ENCODE measurements around the gene HEPACAM.
A peak's percentile ranks its signal among the peaks of the same experiment; 100 is the strongest.

Gene HEPACAM

GRCh38 chr11:124942466-124943253, 6.8 kb upstream of the HEPACAM start:
- no peak for DNase-seq

DNA sequence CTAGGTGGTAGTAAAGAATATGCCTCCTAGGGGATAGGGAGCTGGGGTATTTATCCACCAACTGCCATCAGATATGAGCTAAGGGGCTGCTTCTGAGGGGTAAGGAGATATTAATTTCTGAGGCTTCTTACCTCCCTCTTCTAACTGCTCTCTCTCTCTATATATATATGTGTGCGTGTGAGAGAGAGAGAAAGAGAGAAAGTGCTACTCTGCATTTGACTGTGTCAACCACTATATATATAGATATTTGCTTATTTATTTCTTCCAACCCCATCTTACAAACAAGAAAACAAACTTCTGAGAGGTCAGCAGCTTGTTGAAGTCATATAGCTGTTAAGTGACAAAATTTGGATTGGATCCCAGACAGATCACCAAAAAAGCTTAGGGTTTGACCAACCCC, 5.9 kb upstream of the HEPACAM start:
- DNase-seq: no peak

DNA sequence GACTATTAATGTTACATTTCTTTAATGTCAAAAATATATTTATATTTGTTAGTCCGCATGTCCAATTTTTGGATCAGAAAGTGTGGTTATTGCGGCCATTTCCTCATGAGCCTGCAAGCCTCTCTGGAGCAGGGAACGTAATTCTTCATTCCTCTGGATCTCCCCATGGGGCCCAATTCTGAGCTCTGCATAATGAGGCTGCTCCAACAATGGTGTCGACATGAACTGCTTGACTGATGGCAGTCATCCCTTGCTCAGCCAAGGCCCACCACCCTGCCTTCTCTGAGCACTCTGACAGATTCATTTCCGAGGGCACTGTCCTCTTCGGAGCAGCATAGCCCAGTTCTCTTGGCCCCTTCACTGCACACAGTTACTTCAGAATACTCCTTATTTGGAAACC, 3.1 kb upstream of the HEPACAM start:
- no peak for DNase-seq

DNA sequence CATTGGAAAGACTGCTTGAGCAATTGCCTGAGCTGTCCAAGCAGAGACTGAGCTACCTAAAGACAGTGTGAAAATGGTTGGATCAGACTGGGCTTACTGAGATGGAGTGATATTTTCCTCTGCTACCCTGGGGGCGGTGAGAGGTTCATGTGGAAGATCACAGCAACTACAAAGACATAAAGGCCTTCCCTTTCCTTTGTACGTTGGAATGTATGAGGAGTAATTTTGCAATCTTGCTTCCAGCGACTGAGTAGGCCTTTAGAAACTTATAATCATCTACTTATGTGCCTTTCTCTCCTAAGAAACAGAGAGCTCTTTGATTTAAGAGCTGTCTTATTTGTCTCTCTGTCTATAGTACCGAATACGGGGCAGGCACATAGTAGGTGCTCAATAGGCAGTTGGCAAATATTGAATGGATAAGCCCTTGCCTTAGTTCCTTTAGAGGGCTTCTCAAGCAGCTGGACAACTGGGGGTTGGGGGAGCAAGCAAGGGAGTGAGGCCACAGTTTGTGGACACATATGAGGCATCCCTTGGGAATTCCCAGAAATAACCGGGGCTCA, 2.4 kb upstream of the HEPACAM start:
- DNase-seq: no peak

GRCh38 chr11:124937336-124937935, 1.6 kb upstream of the HEPACAM start:
- DNase-seq: no peak

DNA sequence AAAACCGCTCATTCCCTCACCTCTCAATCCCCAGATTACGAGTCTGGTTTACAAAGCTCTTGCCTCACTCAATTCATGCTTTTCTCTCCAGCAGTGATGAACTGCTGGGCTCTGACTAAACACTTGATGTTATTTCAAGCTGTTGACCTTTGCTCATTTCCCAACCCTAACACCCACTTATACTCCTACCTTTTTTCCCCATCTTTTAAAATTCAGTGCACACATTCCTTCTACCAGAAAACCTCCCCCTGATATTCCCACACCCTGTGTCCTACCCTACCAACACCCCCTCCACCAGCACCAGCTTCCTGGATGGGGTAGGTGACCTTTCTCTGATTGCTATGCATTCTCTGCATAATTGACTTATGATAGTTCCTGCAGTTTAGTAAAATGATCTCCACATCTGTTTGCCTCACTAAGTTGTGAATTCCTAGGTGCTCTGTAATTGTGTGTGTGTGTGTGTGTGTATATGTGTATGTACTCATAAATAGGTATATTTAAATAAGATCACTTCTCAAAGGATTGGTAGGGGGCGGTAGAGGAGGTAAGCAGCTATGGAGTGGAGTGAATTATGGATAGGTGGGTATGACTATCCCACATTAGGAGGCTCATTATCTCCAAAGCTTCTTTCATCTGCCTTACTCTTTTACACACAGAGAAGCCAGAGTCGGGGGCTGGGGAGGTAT, 842 bp downstream of the HEPACAM start:
- DNase-seq: no peak

GRCh38 chr11:124930799-124931198, 5.0 kb downstream of the HEPACAM start:
- DNase-seq: no peak

DNA sequence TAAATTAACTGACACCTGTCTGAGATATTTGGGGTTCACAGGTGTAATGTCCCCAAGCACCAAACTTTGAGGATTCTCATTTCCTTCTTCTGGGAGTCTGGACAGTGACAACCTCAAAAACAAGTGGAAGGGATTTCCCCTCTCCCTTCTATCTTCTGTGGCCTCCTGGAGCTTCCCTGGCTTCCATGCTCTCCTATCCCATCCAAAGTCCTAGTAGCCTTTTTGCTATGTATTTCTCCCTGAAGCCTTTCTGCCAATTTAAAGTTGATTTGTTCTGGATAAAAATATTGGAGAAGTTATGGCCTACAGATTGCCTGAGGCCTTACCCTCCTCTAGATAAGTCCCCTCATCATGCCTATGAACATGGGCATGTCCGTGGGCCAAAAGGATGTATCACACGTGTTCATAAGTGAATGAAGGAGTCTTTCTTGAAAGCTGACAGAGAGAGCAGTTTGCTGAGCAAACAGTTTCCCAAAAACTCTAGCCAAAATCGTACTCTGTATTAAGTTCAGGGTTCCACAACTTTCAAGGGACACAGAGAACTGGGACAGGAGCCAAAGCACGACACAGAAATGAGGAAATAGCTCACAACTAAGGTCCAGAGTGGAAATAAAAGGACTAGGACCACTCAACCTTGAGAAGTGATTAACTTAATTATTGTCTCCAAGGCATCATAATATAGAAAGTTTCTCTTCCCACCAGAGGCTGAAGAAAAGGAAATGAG, 6.7 kb downstream of the HEPACAM start:
- DNase-seq: no peak

DNA sequence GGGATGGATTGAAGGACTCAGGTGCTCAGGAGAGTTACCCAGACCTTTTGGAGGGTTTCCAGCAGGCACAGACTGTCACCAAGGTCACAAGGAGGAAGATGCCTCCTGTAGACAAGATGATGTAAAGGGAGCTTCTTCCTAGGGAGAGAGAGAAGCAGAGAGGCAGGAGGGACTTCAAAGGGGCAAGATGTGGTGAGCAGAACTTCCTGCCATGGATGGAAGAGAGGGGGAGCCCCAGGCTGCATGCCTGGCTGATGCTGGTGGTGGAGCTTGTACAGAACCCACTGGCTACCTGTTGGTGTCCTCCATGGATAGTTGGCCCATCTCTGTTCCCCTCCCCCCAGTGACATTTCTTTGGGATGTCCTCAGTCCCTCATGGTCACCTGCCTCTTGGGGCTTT, 12.6 kb downstream of the HEPACAM start:
- DNase-seq: no peak

DNA sequence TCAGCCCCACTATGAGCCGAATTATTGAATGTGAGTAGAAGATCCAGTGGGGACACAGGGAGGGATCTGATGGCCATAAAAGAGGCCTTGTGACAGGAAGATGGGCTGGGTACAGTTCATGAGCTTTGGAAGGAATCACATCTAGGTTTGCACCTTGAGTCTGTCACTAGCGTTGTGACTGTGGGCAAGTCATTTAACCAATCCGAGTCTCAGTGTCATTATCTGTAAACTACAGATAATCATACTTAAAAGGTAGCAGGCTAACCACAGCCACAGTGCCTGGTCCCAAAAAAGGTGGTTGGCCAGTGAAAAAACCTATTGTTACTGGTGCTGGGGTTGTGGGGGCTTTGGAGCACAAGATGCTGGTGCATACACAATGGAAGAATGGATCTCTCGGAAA, 13.0 kb downstream of the HEPACAM start:
- no peak for DNase-seq

GRCh38 chr11:124920870-124921609, 14.8 kb downstream of the HEPACAM start:
- no peak for DNase-seq

GRCh38 chr11:124920356-124920755, 15.5 kb downstream of the HEPACAM start:
- no peak for DNase-seq

GRCh38 chr11:124919898-124920297, 15.9 kb downstream of the HEPACAM start:
- no peak for DNase-seq

- no peak for DNase-seq
These were observed 16.9 kb downstream of the HEPACAM start, which contains the start of gene HEPN1 for GRCh38 chr11:124918950-124919349. Gene HEPN1 (plus strand): TSS chr11:124919250.

DNA sequence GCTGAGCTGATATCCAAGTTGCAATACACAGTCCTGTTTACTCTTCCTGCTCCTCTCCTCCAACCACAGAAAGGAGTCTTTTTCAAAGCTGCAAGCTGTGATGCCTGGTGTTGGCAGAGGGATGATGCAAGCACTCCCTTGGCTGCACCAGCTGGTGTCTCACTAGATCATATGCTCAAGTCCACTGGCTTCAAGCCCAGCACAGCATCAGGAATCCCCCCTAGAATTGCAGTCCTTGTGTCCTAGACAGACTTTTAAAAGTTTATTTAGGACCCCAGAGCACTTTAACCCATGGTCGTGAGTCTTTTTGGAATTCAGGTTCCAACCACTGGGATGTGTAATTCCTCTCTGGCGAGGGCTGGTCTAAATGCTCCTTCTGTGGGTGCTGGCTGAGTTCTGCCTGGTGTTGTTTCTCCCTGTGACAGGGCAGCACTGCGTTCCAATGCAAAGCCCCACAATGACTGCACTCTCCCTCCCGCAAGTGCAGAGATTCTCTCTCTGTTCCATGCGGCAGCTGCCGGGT, 18.7 kb downstream of the HEPACAM start:
- peak; percentile 42 for DNase-seq

DNA sequence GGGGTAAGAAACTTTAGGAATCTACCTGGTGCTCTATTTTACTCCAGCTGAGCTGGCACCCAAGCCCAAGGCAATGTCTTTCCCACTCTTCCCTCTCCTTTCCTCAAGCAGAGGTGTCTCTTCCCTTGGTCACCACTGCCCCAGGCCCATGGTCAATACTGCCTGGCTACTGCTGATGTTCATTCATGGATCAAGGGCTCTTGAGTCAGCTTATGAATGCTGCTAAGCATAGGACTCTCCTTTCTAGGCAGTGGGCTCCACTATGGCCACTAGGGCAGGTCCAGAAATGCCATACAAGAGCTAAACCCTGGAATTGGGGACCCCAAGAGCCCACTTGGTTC, 19.5 kb downstream of the HEPACAM start:
- DNase-seq: no peak

- DNase-seq: no peak
These were observed 20.1 kb downstream of the HEPACAM start for GRCh38 chr11:124915541-124916369.

GRCh38 chr11:124902616-124903015, 33.2 kb downstream of the HEPACAM start:
- DNase-seq: no peak

DNA sequence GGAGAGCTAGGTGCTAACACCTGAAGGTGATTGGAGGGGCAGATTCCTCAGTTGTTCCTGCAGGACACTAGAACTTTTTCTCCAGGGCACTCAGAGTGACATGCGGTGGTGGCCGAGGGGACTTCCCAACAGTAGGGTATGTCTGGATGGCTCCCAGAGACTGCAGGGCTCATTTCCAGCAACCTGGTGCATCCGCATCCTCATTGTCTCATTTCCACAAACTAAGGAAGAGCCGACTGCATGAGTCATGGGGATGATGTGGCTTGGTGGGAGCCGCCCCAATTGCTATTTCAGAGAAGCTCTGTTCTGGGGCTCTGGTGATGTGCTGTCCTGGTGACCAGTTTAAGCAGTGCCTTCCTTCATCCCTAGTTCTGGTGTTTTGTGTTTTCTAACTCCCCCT, 35.4 kb downstream of the HEPACAM start:
- no peak for DNase-seq

DNA sequence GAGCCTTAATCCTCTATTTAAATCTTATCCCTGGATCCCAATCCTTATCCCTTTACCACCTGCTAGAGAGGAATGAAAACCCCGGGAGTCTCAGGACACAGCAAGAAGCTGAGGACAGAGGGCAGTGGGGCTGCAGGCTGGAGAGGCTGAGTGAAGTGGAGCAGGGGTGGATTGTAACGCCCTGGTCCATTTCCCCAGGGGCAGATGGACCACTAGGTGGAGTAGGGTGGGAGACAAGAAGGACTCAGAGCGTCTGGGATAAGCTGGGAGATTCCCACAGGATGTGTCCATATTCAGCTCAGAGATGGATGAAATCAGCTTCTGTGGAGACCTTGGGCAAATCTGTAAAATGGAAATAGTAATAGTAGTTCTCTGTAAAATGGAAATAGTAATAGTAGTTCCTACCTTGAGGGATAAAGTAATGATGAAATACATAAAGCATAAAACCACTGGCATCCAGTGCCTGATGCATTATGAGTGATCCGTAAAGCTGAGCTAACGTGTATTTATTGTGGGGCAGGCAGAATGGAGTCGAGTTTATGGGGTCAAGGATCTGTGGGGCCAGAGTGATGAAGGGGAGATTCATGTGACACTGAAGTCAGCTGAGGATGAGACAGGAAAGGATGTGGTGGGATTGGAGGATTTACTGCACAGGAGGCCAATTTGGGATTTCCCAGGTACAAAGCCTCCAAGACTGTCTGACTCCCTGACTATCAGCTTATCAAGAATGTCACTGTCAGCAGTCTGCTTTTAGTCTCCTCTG, 36.3 kb downstream of the HEPACAM start:
- no peak for DNase-seq
